SK-N-SH treated with all-trans-retinoic acid at 6 μM for 48 hours (cell line): Measurements from ENCODE around the gene CES3.

Experiments used
- ARNTL ChIP-seq: fragments of 450-650 bp; formaldehyde crosslinking; IDR thresholded peaks from 2 replicates; pipeline ENCODE4 v1.5.0; 2020; ENCODE audit warnings: low read depth, mild to moderate bottlenecking, moderate library complexity, borderline replicate concordance
- BACH2 ChIP-seq: fragments of 250-450 bp; sonication (Bioruptor Pico); IDR thresholded peaks from 2 replicates; pipeline ENCODE4 v1.9.0; 2021; ENCODE audit warnings: mild to moderate bottlenecking, borderline replicate concordance
- OSR1 ChIP-seq: fragments of 250-450 bp; sonication (Bioruptor Pico); IDR thresholded peaks from 2 replicates; pipeline ENCODE4 v1.8.0; 2022; ENCODE audit warnings: moderate library complexity, mild to moderate bottlenecking, inconsistent platforms
- PPARA ChIP-seq: fragments of 250-450 bp; sonication (Bioruptor Pico); IDR thresholded peaks from 2 replicates; pipeline ENCODE4 v1.5.0; 2020; ENCODE audit warnings: mild to moderate bottlenecking, borderline replicate concordance
- RARB ChIP-seq: fragments of 250-450 bp; sonication (Bioruptor Pico); IDR thresholded peaks from 2 replicates; pipeline ENCODE4 v1.8.0; 2021; ENCODE audit warnings: mild to moderate bottlenecking, moderate library complexity
- TCF4 ChIP-seq: fragments of 250-450 bp; sonication (Bioruptor Pico); IDR thresholded peaks from 2 replicates; pipeline ENCODE4 v1.8.0; 2021; ENCODE audit warnings: mild to moderate bottlenecking, moderate library complexity, borderline replicate concordance
- ZFP3 ChIP-seq: fragments of 250-450 bp; sonication (Bioruptor Pico); IDR thresholded peaks from 2 replicates; pipeline ENCODE4 v1.5.0; 2020; ENCODE audit warnings: mild to moderate bottlenecking, moderate library complexity
- ZFP30 ChIP-seq: fragments of 450-650 bp; formaldehyde crosslinking; IDR thresholded peaks from 2 replicates; pipeline ENCODE4 v1.5.0; 2022; ENCODE audit warnings: mild to moderate bottlenecking, moderate library complexity
- ZNF8 ChIP-seq: fragments of 450-650 bp; formaldehyde crosslinking; IDR thresholded peaks from 2 replicates; pipeline ENCODE4 v1.5.0; 2020; ENCODE audit warnings: mild to moderate bottlenecking, moderate library complexity
- TF ChIP-seq, protein P1 (sequence below): fragments of 250-450 bp; sonication (Bioruptor Pico); IDR thresholded peaks from 2 replicates; pipeline ENCODE4 v1.8.0; 2020; ENCODE audit warnings: mild to moderate bottlenecking, moderate library complexity, borderline replicate concordance
- TF ChIP-seq, protein P2 (sequence below): fragments of 250-450 bp; sonication (Bioruptor Pico); IDR thresholded peaks from 2 replicates; pipeline ENCODE4 v1.8.0; 2021; ENCODE audit warnings: low read depth, mild to moderate bottlenecking, moderate library complexity, borderline replicate concordance

GRCh38 chr16:66925322-66925840 lies 35.7 kb upstream of the CES3 start, which contains the start of gene RRAD:
- TF ChIP-seq ARNTL (CRISPR knock-in tag) (no peak), RARB (no peak), ZFP30 (CRISPR knock-in tag) (no peak), OSR1 (no peak), TCF4 (CRISPR knock-in tag) (no peak), PPARA (CRISPR knock-in tag) (no peak), ZNF8 (CRISPR knock-in tag) (no peak), BACH2 (CRISPR knock-in tag) (no peak), ZFP3 (CRISPR knock-in tag) (no peak)
- TF ChIP-seq, protein P1, sequence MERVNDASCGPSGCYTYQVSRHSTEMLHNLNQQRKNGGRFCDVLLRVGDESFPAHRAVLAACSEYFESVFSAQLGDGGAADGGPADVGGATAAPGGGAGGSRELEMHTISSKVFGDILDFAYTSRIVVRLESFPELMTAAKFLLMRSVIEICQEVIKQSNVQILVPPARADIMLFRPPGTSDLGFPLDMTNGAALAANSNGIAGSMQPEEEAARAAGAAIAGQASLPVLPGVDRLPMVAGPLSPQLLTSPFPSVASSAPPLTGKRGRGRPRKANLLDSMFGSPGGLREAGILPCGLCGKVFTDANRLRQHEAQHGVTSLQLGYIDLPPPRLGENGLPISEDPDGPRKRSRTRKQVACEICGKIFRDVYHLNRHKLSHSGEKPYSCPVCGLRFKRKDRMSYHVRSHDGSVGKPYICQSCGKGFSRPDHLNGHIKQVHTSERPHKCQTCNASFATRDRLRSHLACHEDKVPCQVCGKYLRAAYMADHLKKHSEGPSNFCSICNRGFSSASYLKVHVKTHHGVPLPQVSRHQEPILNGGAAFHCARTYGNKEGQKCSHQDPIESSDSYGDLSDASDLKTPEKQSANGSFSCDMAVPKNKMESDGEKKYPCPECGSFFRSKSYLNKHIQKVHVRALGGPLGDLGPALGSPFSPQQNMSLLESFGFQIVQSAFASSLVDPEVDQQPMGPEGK (CRISPR knock-in tag) = no peak
- TF ChIP-seq, protein P2, sequence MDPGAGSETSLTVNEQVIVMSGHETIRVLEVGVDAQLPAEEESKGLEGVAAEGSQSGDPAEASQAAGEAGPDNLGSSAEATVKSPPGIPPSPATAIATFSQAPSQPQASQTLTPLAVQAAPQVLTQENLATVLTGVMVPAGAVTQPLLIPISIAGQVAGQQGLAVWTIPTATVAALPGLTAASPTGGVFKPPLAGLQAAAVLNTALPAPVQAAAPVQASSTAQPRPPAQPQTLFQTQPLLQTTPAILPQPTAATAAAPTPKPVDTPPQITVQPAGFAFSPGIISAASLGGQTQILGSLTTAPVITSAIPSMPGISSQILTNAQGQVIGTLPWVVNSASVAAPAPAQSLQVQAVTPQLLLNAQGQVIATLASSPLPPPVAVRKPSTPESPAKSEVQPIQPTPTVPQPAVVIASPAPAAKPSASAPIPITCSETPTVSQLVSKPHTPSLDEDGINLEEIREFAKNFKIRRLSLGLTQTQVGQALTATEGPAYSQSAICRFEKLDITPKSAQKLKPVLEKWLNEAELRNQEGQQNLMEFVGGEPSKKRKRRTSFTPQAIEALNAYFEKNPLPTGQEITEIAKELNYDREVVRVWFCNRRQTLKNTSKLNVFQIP (CRISPR knock-in tag) = no peak
